NCI-H748 treated with DMSO at 0.1 percent for 48 hours (cell line): Measurements from ENCODE around the gene BRD4.

Experiments used
- DNase-seq: peaks from one replicate; lab custom pipeline; 2025; lab: John Stamatoyannopoulos, UW

Gene BRD4

DNA sequence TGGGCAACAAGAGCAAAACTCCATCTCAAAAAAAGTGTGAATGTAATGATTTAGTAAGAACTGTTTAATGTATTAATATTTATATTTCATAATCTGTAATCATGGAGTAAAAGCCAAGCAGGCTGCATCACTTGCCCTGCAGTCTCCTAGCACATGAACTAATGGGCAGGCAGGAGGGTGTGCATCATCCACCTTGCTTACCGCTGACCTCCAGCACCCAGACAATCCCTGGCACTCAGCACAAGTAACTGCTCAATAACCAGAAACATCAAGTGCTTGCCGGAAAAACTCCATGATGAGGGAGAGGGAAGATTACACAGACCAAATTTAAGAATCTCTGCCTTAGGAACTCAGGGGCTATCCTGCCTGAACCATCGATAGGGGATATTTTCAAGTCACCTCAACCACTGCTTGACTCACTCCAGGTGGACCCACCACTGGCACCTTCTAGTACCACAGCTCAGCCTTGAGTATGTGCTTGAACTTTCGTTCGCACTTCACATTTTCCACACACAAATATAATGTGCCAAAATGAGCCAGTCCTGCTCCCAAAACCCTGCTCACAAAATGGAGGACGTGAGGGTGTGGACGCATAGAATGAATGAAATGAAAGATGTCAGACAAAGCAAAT lies 18.6 kb downstream of the BRD4 start:
- DNase-seq: no peak

GRCh38 chr19:15307169-15307568 lies 25.2 kb downstream of the BRD4 start:
- no peak for DNase-seq

DNA sequence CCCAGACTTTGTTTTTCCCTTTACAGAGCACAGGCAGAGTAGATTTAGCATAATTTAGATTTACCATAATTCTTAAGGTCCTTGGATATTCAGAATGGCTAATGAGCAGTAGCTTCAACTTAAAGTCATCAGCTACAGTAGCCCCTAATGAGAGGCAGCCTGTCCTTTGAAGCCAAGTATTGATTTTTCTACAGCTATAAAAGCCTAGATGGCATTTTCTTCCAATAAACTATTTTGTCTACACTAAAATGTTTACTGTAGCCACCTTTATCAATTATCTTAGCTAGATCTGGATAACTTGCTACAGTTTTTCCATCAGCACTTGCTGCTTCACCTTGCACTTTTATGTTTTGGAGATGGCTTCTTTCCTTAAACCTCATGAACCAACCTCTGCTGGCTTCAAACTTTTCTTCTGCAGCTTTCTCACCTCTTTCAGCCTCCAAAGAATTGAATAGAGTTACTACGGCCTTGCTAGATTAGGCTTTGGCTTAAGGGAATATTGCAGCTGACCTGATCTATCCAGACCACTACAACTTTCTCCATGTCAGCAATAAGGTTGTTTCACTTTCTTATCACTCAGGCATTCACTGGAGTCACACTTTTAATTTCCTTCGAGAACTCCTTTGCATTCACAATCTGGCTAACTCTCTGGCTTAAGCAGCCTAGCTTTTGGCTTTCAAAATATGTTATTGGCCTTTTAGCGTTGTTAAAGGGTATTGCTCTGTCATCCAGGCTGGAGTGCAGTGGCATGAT lies 26.6 kb downstream of the BRD4 start:
- DNase-seq: no peak

- no peak for DNase-seq
These were observed 28.1 kb downstream of the BRD4 start for GRCh38 chr19:15304140-15304705.

- DNase-seq: no peak
These were observed 29.1 kb downstream of the BRD4 start for GRCh38 chr19:15303105-15303780.

DNA sequence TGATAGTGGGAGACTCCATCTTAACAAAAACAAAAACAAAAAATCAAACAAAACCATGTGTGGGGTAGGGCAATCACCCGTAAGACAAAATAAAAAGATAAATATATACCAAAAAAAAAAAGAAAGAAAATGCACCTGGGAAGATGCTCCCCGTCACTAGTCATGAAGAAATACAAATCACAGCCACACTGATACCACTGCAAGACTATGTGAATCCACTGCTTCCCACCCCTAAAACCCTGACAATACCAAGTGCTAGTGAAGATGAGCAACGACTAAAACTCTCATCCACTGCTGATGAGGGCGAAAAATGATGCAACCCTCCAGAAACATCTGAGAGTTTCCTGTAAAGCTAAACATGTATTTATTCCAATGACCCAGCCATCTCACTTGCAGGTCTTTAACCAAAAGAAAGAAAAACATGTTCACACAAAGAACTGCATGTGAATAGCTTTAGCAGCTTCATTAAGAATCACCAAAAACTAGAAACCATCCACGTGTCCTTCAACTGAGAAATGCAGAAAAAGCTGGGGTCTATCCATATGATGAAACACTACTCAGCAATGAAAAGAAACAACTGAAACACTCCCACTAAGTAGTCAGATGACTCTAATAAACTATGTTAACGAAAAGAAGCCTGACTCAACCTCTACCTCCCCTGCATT lies 31.7 kb downstream of the BRD4 start:
- DNase-seq: no peak

- DNase-seq: no peak
These were observed 32.5 kb downstream of the BRD4 start for GRCh38 chr19:15299568-15300409.

GRCh38 chr19:15298847-15299567 lies 33.3 kb downstream of the BRD4 start:
- no peak for DNase-seq

GRCh38 chr19:15297416-15298224 lies 34.7 kb downstream of the BRD4 start:
- DNase-seq: no peak

DNA sequence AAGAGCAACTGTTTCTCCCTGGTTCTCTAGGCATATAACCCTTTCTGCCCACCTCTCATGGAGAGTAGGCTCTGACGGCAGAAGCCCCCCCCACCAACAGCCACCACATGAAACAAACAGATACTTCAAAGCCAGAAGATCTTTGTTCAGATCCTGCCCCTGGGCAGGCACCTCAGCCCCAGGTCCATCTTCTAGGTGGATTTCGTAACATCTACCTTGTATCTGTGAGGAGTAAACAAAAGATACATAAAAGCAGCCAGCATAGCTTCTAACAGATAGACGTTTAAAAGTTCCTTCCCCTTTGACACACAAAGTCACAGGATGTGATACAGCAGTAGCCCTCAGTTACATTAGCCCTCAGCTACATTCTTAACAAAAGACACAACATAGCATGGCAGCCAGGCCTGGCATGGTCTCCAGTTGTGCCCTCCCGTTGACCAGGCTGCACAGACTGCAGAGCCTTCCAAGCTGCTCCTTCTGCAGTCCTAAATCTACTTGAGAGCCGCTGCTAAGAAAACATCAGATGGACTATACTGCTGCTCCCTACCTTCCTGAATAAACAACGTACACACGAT lies 35.4 kb downstream of the BRD4 start:
- no peak for DNase-seq

DNA sequence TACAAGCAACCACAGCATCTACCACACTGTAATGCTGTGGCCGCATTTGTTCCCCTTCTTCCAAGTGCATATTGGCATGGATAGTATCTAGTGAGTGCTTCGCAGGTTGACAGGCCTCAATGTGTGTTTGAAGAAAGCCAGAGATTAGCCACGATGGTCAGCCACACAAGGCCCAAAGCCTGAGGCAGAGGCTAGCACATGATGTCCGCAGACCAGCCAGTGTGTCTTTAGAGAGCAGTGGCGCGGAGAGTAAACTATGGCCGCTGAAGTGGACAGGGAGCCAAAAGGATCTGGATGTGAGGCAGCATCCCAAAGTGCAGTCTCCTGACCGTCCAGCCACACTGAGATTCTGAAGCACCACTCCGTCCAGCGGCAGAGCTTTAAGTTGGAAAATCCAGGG lies 36.0 kb downstream of the BRD4 start:
- DNase-seq: no peak

DNA sequence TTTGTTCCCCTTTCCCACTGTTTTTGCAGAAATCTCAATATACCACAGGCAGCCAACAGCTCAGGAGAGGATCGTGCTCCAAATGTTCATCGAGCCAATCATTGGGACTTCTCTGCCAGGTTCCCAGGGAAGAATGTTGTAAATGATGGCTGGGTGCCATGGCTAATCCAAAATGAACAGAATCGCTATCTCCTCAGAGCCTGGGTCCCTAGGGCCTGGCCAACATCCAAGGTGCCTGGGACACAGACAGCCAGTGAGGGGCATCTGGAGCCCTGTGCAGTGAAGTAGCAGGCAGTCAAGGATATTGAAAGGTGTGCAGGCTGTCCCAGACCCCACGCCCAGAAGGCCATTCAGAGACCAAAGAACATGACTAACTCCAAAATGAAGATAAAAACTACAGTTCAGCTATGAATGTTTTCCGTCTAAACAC lies 37.8 kb downstream of the BRD4 start:
- no peak for DNase-seq

GRCh38 chr19:15293781-15294491 lies 38.4 kb downstream of the BRD4 start:
- no peak for DNase-seq

DNA sequence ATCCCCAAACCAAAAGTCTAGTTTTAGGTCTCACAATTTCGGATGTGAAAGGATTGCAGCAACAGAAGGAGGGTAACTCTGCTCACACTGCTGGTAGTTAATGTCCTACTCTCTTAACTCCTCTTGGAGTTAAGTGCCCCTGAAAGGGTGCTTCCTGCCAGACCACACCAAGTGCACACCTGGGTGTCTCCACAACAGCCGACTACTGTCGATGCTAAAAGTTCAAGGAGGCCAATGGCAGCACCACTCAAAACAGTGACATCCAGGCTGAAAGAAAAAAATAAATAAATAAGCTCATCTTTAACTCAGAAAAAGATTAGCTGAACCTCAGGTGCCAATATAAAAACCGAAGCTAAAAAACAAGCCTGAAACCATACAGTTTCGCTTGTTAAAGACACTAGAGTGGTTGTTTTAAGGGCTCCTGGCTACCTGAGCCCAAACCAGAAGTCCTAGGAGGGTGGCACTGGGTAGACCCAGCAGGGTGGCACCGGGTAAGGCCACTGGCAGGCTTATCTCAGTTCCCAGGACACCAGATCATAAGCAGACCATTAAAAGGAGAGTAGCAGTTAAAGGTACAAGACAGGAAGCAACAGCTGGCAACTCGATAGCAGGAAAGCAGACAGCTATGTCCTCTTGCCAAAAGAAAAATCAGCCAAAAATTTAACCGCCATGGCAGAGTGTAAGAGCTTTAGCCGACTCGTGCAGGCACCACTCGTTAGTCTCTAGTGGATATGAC lies 39.3 kb downstream of the BRD4 start:
- no peak for DNase-seq

GRCh38 chr19:15292140-15292539 lies 40.2 kb downstream of the BRD4 start:
- DNase-seq: no peak

DNA sequence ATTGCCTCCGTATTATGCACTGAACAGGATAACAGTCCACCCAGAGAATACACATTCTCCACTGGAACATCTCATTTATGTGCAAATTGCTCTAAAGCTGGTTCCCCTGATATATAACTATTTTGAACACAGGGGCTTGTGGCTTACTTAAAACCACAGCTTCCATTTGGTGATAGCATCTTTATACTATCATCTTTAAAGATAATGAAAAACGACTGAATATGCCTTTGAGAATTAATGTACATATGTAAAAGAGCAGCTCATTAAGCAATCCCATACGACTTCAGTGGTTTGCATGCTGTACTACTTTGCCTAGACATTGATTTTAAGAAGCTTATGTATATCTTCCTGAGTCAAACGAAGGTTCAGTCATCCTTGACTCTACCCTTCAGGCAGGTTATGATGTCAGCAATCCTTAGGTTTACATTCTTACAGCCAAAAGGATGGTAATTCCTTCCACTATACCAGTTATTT lies 40.8 kb downstream of the BRD4 start:
- DNase-seq: no peak

- no peak for DNase-seq
These were observed 41.2 kb downstream of the BRD4 start for GRCh38 chr19:15291089-15291488.

DNA sequence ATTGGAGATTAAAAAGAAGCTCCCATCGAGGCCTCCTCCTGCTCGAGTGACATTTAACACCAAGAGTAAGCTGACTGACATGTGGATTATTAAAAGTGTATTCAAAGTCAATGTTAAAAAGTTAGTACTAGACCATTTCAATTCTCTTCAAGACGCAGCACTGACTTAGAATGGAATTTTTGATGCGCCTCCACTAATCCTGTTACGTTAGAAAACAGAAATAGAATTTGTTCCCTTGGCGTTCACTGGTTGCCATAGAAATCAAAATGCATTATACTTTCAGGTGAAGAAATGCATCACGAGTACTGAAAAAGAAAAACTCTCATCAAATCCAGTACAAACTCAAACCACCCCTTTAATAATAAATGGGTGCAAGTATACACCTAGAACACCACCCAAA lies 42.2 kb downstream of the BRD4 start:
- no peak for DNase-seq
